ENCODE data around the gene RELCH.
"Not testable (repeated sequence)": the region's sequence is repeated elsewhere in the genome, so short reads cannot be mapped to it uniquely, and the experiment has no call there.

RELCH gene

GRCh38 chr18:62152844-62153243 lies 34.2 kb upstream of the RELCH start:
- no peak for DNase-seq (ENCODE audit: low read depth)
- TF ChIP-seq, protein P1, sequence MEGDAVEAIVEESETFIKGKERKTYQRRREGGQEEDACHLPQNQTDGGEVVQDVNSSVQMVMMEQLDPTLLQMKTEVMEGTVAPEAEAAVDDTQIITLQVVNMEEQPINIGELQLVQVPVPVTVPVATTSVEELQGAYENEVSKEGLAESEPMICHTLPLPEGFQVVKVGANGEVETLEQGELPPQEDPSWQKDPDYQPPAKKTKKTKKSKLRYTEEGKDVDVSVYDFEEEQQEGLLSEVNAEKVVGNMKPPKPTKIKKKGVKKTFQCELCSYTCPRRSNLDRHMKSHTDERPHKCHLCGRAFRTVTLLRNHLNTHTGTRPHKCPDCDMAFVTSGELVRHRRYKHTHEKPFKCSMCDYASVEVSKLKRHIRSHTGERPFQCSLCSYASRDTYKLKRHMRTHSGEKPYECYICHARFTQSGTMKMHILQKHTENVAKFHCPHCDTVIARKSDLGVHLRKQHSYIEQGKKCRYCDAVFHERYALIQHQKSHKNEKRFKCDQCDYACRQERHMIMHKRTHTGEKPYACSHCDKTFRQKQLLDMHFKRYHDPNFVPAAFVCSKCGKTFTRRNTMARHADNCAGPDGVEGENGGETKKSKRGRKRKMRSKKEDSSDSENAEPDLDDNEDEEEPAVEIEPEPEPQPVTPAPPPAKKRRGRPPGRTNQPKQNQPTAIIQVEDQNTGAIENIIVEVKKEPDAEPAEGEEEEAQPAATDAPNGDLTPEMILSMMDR (conservative IDR thresholded peaks at IDR 0.05; ENCODE audit: low read depth, low read length), result no peak
- H3K4me3 ChIP-seq (ENCODE audit: low read depth, low read length), result no peak overlapping the region

DNA sequence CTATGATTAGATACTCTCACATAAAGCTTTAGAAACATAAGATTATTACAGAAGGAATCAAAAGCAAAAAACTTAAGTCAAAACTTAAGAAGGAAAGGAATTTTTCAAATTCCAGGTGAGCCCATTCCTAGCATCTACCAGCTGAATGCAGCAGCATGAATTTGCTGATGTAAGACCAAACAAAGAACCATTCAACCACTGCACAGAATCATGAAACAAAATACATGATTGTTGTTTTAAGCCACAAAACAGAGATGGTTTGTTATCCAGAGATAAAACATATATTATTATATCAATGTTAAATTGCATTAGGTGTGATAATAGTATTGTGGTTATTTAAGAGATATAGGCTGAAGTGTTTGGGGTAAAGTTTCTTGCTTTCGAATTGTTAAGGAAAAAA lies 29.2 kb upstream of the RELCH start:
- TF ChIP-seq, protein P1 (conservative IDR thresholded peaks at IDR 0.05; ENCODE audit: low read depth, low read length), result no peak
- DNase-seq (ENCODE audit: low read depth), result no peak
- no peak overlapping the region for H3K4me3 ChIP-seq (ENCODE audit: low read depth, low read length)

DNA sequence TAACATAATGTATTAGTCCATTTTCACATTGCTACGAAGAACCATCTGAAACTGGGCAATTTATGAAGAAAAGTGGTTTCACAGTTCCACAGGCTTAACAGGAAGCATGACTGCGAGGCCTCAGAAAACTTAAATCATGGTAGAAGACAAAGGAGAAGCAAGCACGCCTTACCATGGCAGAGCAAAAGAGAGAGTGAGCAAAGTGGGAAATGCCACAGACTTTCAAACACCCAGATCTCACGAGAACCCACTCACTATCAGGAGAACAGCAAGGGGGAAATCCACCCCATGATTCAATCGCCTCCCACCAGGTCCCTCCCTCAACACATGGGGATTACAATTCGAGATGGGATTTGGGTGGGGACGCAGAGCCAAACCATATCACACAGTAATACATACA lies 22.7 kb upstream of the RELCH start:
- no peak overlapping the region for H3K4me3 ChIP-seq (ENCODE audit: low read depth, low read length)
- TF ChIP-seq, protein P1 (conservative IDR thresholded peaks at IDR 0.05; ENCODE audit: low read depth, low read length), result no peak
- DNase-seq (ENCODE audit: low read depth), result no peak

DNA sequence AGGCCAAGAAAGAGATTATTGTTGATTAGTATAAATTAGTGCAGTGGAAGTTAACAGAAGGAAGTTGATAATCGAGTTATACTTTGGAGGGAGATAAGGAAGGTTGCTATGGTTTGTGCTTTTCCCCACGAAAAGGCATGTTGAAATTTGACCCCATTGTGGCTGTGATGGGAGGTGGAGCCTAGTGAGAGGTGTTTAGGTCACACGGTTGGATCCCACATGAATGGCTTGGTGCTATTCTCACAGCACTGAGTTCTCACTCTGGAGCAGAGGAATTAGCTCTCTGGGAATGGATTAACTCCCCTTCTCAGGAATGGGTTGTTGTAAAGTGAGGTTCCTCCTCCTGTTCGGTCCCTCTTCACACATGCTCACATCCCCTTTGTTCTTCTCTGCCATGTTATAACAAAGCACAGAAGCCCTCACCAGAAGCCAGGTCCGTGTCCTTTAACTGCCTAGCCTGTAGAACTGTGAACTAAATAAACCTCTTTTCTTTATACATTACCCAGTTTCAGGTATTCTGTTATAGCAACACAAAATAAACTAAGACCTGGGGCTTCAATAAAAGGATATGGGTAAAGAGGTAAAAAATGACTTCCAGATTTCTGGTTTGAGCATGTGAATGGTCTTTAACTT lies 22.1 kb upstream of the RELCH start:
- TF ChIP-seq, protein P1 (conservative IDR thresholded peaks at IDR 0.05; ENCODE audit: low read depth, low read length), result no peak
- no peak overlapping the region for H3K4me3 ChIP-seq (ENCODE audit: low read depth, low read length)
- no peak for DNase-seq (ENCODE audit: low read depth)

DNA sequence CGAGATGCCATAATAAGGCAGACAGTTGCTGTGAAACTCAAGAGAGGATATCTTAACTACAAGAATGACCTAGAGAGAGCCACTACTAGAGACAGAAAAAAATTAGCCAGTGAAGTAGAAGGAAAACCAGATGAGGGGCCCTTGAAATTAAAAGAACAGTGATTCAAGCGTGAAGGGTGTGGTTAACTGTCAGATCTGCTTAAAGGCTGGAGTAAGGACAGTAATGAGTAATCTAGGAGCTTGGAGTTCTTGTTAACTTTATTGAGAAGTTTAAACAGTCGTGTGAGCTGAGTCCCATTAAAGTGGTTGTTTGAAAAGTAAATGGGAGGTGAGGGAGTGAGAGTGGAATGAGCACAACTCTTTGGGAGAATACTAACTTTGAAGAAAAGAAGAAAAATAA lies 21.5 kb upstream of the RELCH start:
- DNase-seq (ENCODE audit: low read depth), result no peak
- TF ChIP-seq, protein P1 (conservative IDR thresholded peaks at IDR 0.05; ENCODE audit: low read depth, low read length), result no peak

GRCh38 chr18:62166524-62166923 lies 20.5 kb upstream of the RELCH start:
- DNase-seq (ENCODE audit: low read depth); H3K4me3 ChIP-seq (ENCODE audit: low read depth, low read length): not testable (repeated sequence)

More for the DNA sequence above, 21.5 kb upstream of the RELCH start:
- H3K4me3 ChIP-seq (ENCODE audit: low read depth, low read length), result no peak overlapping the region

- DNase-seq (ENCODE audit: low read depth), result no peak
- H3K4me3 ChIP-seq (ENCODE audit: low read depth, low read length), result no peak overlapping the region
- TF ChIP-seq, protein P1 (conservative IDR thresholded peaks at IDR 0.05; ENCODE audit: low read depth, low read length), result no peak
Measured at GRCh38 chr18:62170857-62171256, 16.2 kb upstream of the RELCH start.
